Liver (tissue), 9 donors: ENCODE measurements around the gene TFB1M. TPM values are rescaled to one million over a fixed set of nuclear protein-coding genes. Genes with fewer than 3 reads are reported as not detected.

Source experiments
- DNase-seq: peaks from one replicate; pipeline ENCODE4 v3.0.0-alpha.2; 2017; ENCODE audit warnings: low spot score
- H3K27ac ChIP-seq, 2 donors: one replicate each; pipeline ENCODE4 v1.7.0; 2013; ENCODE audit warnings: inconsistent platforms in 2 of 2, low read length in 2 of 2, control low read depth in 1 of 2, low read depth in 1 of 2, mild to moderate bottlenecking in 1 of 2
- H3K27me3 ChIP-seq, 4 donors: one replicate each; pipeline versions ENCODE4 v1.6.1 to v1.7.0; 2013; ENCODE audit warnings: low read length in 3 of 4, inconsistent platforms in 1 of 4, mild to moderate bottlenecking in 1 of 4, moderate library complexity in 1 of 4; ENCODE audit not compliant: control insufficient read depth in 4 of 4, insufficient read depth in 4 of 4
- H3K36me3 ChIP-seq, 4 donors: one replicate each; pipeline versions ENCODE4 v1.6.1 to v1.7.0; 2013; ENCODE audit warnings: low read length in 3 of 4, mild to moderate bottlenecking in 3 of 4, low read depth in 1 of 4, moderate library complexity in 1 of 4; ENCODE audit not compliant: control insufficient read depth in 4 of 4, insufficient read depth in 3 of 4
- H3K4me1 ChIP-seq, 4 donors: one replicate each; pipeline versions ENCODE4 v1.6.1 to v1.7.0; 2013; ENCODE audit warnings: low read length in 3 of 4, mild to moderate bottlenecking in 3 of 4, moderate library complexity in 1 of 4; ENCODE audit not compliant: control insufficient read depth in 4 of 4, insufficient read depth in 4 of 4
- H3K4me3 ChIP-seq, 3 donors: one replicate each; pipeline versions ENCODE4 v1.6.1 to v1.7.0; 2013; ENCODE audit warnings: low read length in 3 of 3, control low read depth in 1 of 3, low read depth in 1 of 3, mild to moderate bottlenecking in 1 of 3
- H3K9ac ChIP-seq, 2 donors: one replicate each; pipeline ENCODE4 v1.7.0; 2013; ENCODE audit warnings: low read length in 2 of 2, mild to moderate bottlenecking in 2 of 2, moderate library complexity in 2 of 2, control low read depth in 1 of 2, low read depth in 1 of 2
- H3K9me3 ChIP-seq, 4 donors: one replicate each; pipeline versions ENCODE4 v1.6.1 to v1.7.0; 2013; ENCODE audit warnings: low read length in 3 of 4; ENCODE audit not compliant: control insufficient read depth in 4 of 4
- ATF3 ChIP-seq: IDR thresholded peaks from 2 replicates; pipeline ENCODE4 v1.6.1; 2016; ENCODE audit warnings: antibody characterized with exemption
- CTCF ChIP-seq: fragments of 150-350 bp; IDR thresholded peaks from 2 replicates; pipeline ENCODE4 v1.5.1; 2017; ENCODE audit warnings: improper control_type of control experiment, low read depth, low read length; ENCODE audit not compliant: missing input control
- EGR1 ChIP-seq, 2 donors: IDR thresholded peaks; 2 replicates each; pipeline ENCODE4 v1.6.1; 2016 to 2018; ENCODE audit warnings: antibody characterized with exemption in 2 of 2, low read depth in 2 of 2
- FOXA1 ChIP-seq: IDR thresholded peaks from 2 replicates; pipeline ENCODE4 v1.6.1; 2016; ENCODE audit warnings: antibody characterized with exemption
- FOXA2 ChIP-seq: IDR thresholded peaks from 2 replicates; pipeline ENCODE4 v1.6.1; 2016; ENCODE audit warnings: antibody characterized with exemption
- GABPA ChIP-seq, 2 donors: IDR thresholded peaks in 1 of 2; conservative IDR thresholded peaks in 1 of 2; 2 replicates each; pipeline ENCODE4 v1.6.1; 2016; ENCODE audit warnings: antibody characterized with exemption in 2 of 2, mild to moderate bottlenecking in 1 of 2, moderate library complexity in 1 of 2
- HNF4A ChIP-seq, 2 donors: conservative IDR thresholded peaks; 2 replicates each; pipeline ENCODE4 v1.6.1; 2016; ENCODE audit warnings: antibody characterized with exemption in 2 of 2, mild to moderate bottlenecking in 2 of 2
- HNF4G ChIP-seq: IDR thresholded peaks from 2 replicates; pipeline ENCODE4 v1.6.1; 2016; ENCODE audit warnings: antibody characterized with exemption
- JUND ChIP-seq, 2 donors: IDR thresholded peaks; 2 replicates each; pipeline ENCODE4 v1.6.1; 2016; ENCODE audit warnings: antibody characterized with exemption in 2 of 2
- MAX ChIP-seq: IDR thresholded peaks from 2 replicates; pipeline ENCODE4 v1.6.1; 2016; ENCODE audit warnings: antibody characterized with exemption
- NR2F2 ChIP-seq: IDR thresholded peaks from 2 replicates; pipeline ENCODE4 v1.6.1; 2016; ENCODE audit warnings: antibody characterized with exemption
- RAD21 ChIP-seq, 2 donors: IDR thresholded peaks; 2 replicates each; pipeline ENCODE4 v1.6.1; 2016; ENCODE audit warnings: antibody characterized with exemption in 2 of 2, mild to moderate bottlenecking in 2 of 2
- REST ChIP-seq: IDR thresholded peaks from 2 replicates; pipeline ENCODE4 v1.6.1; 2016; ENCODE audit warnings: antibody characterized with exemption, mild to moderate bottlenecking
- RXRA ChIP-seq, 2 donors: IDR thresholded peaks; 2 replicates each; pipeline ENCODE4 v1.6.1; 2017 to 2018; ENCODE audit warnings: antibody characterized with exemption in 2 of 2, mild to moderate bottlenecking in 1 of 2
- SP1 ChIP-seq: IDR thresholded peaks from 2 replicates; pipeline ENCODE4 v1.6.1; 2018; ENCODE audit warnings: antibody characterized with exemption, mild to moderate bottlenecking
- TAF1 ChIP-seq: conservative IDR thresholded peaks from 2 replicates; pipeline ENCODE4 v1.6.1; 2016; ENCODE audit warnings: antibody characterized with exemption, mild to moderate bottlenecking
- YY1 ChIP-seq: IDR thresholded peaks from 2 replicates; pipeline ENCODE4 v1.6.1; 2016; ENCODE audit warnings: antibody characterized with exemption, mild to moderate bottlenecking
- ZBTB33 ChIP-seq: IDR thresholded peaks from 2 replicates; pipeline ENCODE4 v1.6.1; 2016; ENCODE audit warnings: antibody characterized with exemption
- WGBS: extraction: QIAGEN DNeasy Blood & Tissue Kit; methylation state at CpG from one replicate; pipeline ENCODE4 v1.1.7; 2013; 5-methylcytosine and 5-hydroxymethylcytosine counted together
- polyA plus RNA-seq, 2 donors: library from polyadenylated mRNA; stranded (reverse) in 1 of 2; unstranded in 1 of 2; fragments of 200-250 nt in 1 of 2; fragments of >200 nt in 1 of 2; fragmentation: Nextera tagmentation in 1 of 2; extraction: Ambion mirVana in 1 of 2; gene quantifications; one replicate each; pipeline versions ENCODE4 v1.2.1 to v1.2.3, GENCODE V29; 2013 to 2015
- total RNA-seq, 2 donors: library from RNA; depleted of rRNA; stranded (reverse); fragments of >200 nt; gene quantifications; one replicate each; pipeline ENCODE4 v1.2.3, GENCODE V29; 2014
- donor health status: healthy.
- donor health status: healthy.
- donor health status: healthy.
- donor health status: healthy.
- donor health status: healthy.

The TFB1M gene
- total and polyA plus RNA-seq, 4 donors = 9.2 to 17.0 (median 12.6) TPM

- no peak for DNase-seq
- TF ChIP-seq ZBTB33 = no peak
- TF ChIP-seq NR2F2 = no peak
- no peak for TF ChIP-seq GABPA (IDR thresholded peaks at IDR 0.05 in 1 of 2, conservative IDR thresholded peaks at IDR 0.05 in 1 of 2)
- TF ChIP-seq JUND (IDR thresholded peaks at IDR 0.05) = no peak
- no peak for TF ChIP-seq ATF3
- TF ChIP-seq HNF4G = no peak
- no peak for TF ChIP-seq RXRA (IDR thresholded peaks at IDR 0.05)
- no peak for TF ChIP-seq REST
- no peak for TF ChIP-seq MAX
- TF ChIP-seq FOXA2 = no peak
- no peak for TF ChIP-seq CTCF
- no peak for TF ChIP-seq EGR1 (IDR thresholded peaks at IDR 0.05; ENCODE audit: low read depth in 2 of 2)
- no peak for TF ChIP-seq TAF1
- no peak for TF ChIP-seq HNF4A (conservative IDR thresholded peaks at IDR 0.05)
- 27% methylated on average over 6 of the region's 6 CpGs for WGBS
- no peak overlapping the region for H3K4me3 ChIP-seq
- H3K4me1 ChIP-seq = peaks cover 0 to 14% (median 8%) of the 10 kb centered on the region in 4 donors
- peaks cover 0 to 21% (median 14%) of the 10 kb centered on the region in 4 donors for H3K36me3 ChIP-seq
- H3K27me3 ChIP-seq = no peaks in the 10 kb centered on the region
- H3K9ac ChIP-seq = no peak overlapping the region
- no peaks in the 10 kb centered on the region for H3K9me3 ChIP-seq
- H3K27ac ChIP-seq = no peak overlapping the region
These were observed 3.2 kb downstream of the TFB1M start for GRCh38 chr6:155311086-155311485.

GRCh38 chr6:155310596-155310995 is 3.7 kb downstream of the TFB1M start:
- Histone ChIP-seq H3K9ac (no peak overlapping the region), H3K27ac (no peak overlapping the region), H3K9me3 (no peaks in the 10 kb centered on the region), H3K4me1 (peaks cover 0 to 14% (median 7%) of the 10 kb centered on the region in 4 donors), H3K27me3 (no peaks in the 10 kb centered on the region), H3K36me3 (peaks cover 0 to 21% (median 14%) of the 10 kb centered on the region in 4 donors), H3K4me3 (no peak overlapping the region)
- WGBS = 89% methylated on average over 2 of the region's 2 CpGs
- TF ChIP-seq FOXA1 = no peak
- no peak for TF ChIP-seq ATF3
- TF ChIP-seq RXRA (IDR thresholded peaks at IDR 0.05) = no peak
- TF ChIP-seq MAX = no peak
- no peak for TF ChIP-seq TAF1
- TF ChIP-seq ZBTB33 = no peak
- TF ChIP-seq HNF4A (conservative IDR thresholded peaks at IDR 0.05) = no peak
- TF ChIP-seq GABPA (IDR thresholded peaks at IDR 0.05 in 1 of 2, conservative IDR thresholded peaks at IDR 0.05 in 1 of 2) = no peak
- TF ChIP-seq SP1 = no peak
- no peak for TF ChIP-seq RAD21 (IDR thresholded peaks at IDR 0.05)
- no peak for TF ChIP-seq YY1
- TF ChIP-seq NR2F2 = no peak
- TF ChIP-seq CTCF = no peak
- no peak for TF ChIP-seq FOXA2
- TF ChIP-seq JUND (IDR thresholded peaks at IDR 0.05) = no peak
- no peak for TF ChIP-seq EGR1 (IDR thresholded peaks at IDR 0.05; ENCODE audit: low read depth in 2 of 2)
- no peak for TF ChIP-seq HNF4G
- DNase-seq = no peak
